SH-SY5Y (cell line): ENCODE data around the gene RPS15A.

Source experiments
- GATA2 ChIP-seq: IDR thresholded peaks from 2 replicates; pipeline ENCODE4 v1.6.1; 2011; ENCODE audit warnings: mild to moderate bottlenecking, low read depth, low read length
- GATA3 ChIP-seq: IDR thresholded peaks from 2 replicates; pipeline ENCODE4 v1.6.1; 2011; ENCODE audit warnings: low read depth, mild to moderate bottlenecking, low read length, moderate library complexity

GRCh38 chr16:18816286-18816685 is 26.2 kb upstream of the RPS15A start:
- TF ChIP-seq GATA2 (no peak), GATA3 (no peak)
